GM18858 (cell line): ENCODE data around the gene KSR2.

Experiments used
- ATAC-seq: cut with Tn5 transposase; IDR thresholded peaks from one replicate; pipeline ENCODE4 v1.9.1; 2021; ENCODE audit not compliant: unreplicated experiment

KSR2 gene

GRCh38 chr12:117699118-117699517 is 269.7 kb downstream of the KSR2 start:
- ATAC-seq: no peak

- ATAC-seq: no peak
Measured at GRCh38 chr12:117695956-117696355, 272.8 kb downstream of the KSR2 start.

DNA sequence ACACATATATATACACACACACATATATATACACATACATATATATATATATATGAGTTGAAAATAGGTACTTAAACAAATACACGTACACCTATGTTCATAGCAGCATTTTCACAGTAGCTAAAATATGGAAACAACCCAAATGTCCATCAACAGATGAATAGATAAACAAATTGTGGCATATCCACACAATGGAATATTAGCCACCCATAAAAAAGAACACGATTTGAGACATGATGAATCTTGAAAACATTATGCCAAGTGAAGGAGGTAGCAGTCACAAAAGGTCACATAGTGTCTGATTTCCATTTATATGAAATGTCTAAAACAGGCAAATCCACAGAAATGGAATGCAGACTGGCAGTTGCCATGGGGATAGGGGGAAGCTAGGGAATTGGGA is 276.3 kb downstream of the KSR2 start:
- ATAC-seq: no peak

- ATAC-seq: no peak
Measured at GRCh38 chr12:117689857-117690256, 278.9 kb downstream of the KSR2 start.

DNA sequence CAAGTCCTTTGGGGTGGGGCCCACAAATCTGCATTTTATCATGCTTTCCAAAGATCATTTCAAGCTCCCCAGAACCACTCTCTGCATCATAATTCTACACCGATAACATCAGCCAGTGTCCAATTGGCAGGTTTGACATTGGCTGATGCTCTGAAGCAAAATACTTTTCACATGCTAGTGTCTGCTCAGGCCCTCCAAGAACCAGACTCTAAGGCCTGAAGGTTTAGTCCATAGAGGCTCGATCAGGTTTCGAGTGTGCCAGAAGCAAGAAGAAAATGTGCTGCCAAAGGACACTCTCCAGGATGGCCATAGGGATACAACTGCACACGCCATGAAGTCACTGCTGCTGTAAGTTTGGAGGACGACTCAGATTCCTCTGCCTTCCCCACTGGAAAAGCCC is 280.3 kb downstream of the KSR2 start:
- ATAC-seq: no peak

DNA sequence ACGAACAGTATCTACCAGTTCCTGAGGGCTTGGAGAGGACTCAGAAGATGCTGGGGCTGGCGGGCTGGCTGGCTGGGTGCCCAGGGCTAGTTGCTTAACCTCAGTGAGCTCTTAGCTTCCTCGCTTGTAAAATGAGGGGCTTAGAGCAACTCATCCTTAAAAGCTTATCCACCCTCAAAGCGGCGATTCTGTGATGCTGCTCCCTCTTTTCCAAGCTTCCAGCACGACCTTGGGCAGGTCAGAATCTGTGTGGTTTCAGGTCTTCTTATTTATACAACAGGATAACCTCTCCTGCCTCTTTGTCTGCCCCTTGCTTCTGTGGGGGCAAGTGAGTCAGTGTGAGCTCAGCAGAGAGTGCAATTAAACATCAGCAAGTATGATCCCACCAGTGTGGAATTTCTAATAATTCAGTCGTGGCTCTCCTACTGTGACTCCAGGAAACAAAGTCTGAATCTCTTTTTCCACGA is 281.8 kb downstream of the KSR2 start:
- no peak for ATAC-seq

DNA sequence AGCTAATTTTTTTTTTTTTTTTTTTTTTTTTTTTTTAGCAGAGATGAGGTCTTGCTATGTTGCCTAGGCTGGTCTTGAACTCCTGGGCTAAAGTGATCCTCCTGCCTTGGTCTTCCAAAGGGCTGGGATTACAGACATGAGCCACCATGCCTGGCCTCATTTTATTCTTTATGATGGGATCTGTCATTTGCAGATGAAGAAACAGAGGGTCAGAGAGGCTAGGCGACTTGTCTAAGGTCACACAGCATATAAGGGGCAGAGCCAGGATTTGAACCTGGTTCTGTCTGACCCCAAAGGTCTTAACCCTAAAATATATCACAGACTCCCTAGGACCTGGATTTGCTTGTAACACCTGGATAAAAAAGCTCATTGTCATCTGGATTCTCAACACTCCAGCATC is 282.6 kb downstream of the KSR2 start:
- ATAC-seq: no peak

DNA sequence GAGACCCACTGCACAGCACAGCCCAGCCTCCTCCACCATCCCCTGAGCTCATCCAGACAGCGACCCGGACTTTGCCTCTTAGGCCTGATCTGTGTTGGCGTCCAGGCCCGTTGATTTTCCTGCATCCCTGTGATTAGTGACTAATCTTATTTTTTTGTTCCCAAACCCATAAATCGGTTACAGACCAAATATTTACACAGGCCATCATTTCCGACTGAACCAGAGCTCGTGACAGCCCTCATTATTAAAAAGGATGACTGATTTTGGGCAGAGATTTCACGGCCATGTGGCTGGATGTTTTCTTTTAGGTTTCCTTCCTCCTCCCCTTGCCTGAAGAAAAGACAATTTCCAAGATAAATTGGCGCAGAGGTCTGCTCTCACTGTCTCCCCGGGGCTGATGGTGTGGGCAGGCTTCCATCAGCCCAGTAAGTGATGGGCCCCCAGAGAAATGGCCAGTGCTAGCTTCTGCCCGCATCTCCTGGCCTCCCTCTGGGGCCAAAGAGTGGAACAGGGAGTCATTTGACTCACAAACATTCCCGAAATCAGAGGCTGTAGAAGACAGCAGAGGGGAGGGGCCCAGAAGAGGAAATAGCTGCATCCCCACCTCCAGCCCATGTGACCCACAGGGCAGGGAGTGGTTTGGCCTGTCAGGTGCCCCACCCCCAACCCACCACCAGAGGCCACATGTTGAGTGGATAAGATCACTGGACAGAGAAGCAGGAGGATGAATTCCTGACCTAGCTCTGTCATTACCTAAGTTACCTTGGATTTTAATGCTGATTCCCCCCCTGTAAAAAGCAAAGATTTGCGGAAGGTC is 283.5 kb downstream of the KSR2 start:
- no peak for ATAC-seq

DNA sequence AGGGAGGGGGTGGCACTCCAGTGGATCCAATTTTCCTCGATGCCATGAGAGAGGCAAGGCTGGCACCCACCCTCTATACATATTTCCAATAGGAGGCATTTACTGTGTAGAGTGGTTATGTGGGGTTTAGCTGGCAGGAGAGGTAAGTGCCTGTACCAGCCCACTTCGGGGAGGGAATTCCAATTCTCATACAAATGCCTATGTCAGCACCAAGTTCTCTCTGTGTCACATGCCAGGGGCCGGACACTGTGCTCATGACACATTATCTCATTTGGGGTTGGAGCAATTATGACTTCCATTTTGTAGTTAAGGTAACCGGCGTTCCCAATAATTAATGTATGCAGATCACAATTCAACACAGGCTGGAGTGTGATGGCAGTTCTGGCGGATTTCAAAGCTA is 284.3 kb downstream of the KSR2 start:
- ATAC-seq: no peak

DNA sequence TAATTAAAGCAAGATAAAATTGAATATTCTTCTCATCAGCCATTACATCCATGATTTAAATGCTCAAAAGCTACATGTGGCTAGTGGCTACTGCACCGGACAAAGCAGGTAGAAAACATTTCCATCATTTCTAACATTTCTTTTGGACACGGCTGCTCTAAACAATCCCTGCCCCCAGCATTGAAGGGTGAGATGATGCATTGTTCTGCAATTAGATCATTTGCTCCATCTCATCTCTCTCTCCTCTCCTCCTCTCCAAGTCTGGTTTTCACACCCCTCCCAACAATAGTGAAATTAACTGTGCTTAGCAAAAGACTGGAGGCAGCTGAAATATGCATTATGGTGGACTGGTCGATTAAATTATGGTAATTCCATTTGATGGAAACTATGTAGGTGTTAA is 288.5 kb downstream of the KSR2 start:
- ATAC-seq: no peak

DNA sequence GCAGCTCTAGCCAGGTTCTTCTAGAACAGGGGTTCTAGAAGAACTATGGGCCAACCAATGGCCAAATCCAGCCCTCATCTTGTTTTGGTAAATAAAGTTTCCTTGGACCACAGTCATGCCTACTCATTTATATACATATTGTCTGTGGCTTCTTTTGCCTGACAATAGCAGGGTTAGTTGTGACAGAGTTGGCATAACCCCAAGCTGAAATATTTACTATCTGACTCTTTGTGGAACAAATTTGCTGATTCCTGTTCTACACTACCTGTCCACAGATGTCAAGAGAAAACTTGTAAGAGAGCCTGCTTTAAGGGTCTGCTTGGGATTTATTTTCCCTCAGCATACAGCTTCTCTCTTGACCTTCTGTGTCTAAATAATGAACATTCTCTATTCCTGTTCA is 289.0 kb downstream of the KSR2 start:
- ATAC-seq: no peak

GRCh38 chr12:117674763-117675162 is 294.0 kb downstream of the KSR2 start:
- no peak for ATAC-seq

GRCh38 chr12:117674313-117674712 is 294.5 kb downstream of the KSR2 start:
- ATAC-seq: no peak

GRCh38 chr12:117671734-117672133 is 297.1 kb downstream of the KSR2 start:
- ATAC-seq: no peak

- no peak for ATAC-seq
Measured at GRCh38 chr12:117664169-117664568, 304.6 kb downstream of the KSR2 start.

GRCh38 chr12:117662620-117663395 is 306.0 kb downstream of the KSR2 start:
- no peak for ATAC-seq

GRCh38 chr12:117662220-117662619 is 306.6 kb downstream of the KSR2 start:
- no peak for ATAC-seq

DNA sequence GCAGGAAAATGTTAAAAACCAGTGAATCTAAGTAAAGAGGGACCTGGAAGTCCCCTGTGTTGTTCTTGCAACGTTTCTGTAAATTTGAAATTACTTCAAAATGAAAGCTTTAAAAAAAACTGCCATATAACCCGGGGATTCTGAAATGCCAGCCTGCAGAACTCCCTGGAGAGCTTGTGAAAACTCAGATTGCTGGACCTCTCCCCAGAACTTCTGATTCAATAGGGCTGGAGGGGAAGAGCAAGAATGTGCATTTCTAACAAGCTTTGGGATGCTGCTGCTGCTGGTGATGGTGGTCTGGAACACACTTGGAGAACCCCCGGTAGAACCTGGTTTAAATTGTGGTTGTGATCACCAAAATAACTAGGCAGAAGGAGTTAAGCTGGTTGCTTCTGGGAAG is 307.3 kb downstream of the KSR2 start:
- ATAC-seq: no peak

- ATAC-seq: no peak
Measured at GRCh38 chr12:117660896-117661295, 307.9 kb downstream of the KSR2 start.

DNA sequence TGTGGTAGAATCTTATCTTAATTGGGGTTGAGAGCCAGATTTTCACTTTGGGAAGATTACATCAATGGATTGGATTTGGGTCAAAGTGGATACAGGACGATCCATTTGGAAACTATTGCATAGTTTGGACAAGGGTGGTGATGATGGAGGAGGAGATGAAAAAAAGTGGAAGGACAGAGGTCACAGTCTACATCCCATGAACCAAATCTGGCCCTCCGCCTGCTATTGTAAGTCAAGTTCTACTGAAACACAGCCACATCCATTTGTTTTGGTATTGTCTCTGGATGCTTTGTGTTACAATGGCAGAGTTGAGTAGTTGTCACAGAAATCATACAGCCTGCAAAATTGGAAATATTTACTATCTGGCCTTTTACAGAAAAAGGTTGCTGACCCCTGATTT is 310.6 kb downstream of the KSR2 start:
- no peak for ATAC-seq

DNA sequence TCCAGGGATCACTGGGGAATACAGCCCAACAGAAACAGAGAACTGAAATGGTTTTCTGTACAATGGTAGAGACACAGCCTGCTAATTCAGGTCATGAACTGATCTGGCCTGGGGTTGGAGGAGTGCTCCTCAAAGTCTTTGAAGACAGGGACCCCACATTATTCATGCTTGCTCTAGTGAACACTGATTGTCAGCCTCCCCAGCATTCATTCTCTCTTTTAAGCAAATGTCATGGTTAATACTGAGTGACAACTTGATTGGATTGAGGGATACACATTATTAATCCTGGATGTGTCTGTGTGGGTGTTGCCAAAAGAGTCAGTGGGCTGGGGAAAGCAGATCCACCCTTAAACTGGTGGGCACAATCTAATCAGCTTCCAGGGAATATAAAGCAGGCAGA is 319.0 kb downstream of the KSR2 start:
- ATAC-seq: no peak

DNA sequence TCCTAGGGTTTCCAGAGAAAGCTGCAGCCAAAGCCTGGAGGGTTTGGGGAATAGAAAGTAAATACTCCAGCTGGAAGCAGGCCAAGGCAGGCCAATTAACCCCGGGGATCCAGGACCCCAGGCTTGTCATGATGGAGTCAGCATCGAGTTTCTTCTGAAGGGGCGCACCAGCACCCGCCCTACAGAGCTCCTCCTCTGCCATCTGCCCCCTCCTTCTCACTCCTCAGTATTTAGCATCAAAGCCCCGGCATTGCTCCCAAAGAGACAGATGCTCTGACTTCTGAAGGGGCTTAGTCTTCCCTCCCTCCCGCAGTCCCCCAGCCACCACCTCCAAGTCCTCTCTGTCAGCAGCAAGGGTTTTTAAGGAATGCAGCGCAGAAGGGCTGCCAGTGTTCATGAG is 322.3 kb downstream of the KSR2 start:
- ATAC-seq: no peak
